ENCODE data around the gene NHERF2. TPM values are rescaled to one million over a fixed set of nuclear protein-coding genes. Genes with fewer than 3 reads are reported as not detected.

The NHERF2 gene
- total and polyA plus RNA-seq, 7 donors, result 61.6 to 156 (median 86.8) TPM

- Histone ChIP-seq H3K36me3 (ENCODE audit: insufficient read depth in 1 of 2, low read depth in 1 of 2) (peaks cover 3 to 6% of the 10 kb centered on the region in 2 donors), H3K9me3 (no peaks in the 10 kb centered on the region), H3K4me3 (peak overlapping the region; percentile 62), H3K27ac (no peak overlapping the region), H3K4me1 (peaks cover 22% of the 10 kb centered on the region), H3K27me3 (ENCODE audit: insufficient read depth in 3 of 3, low read length in 2 of 3) (peaks cover 0 to 34% (median 20%) of the 10 kb centered on the region in 3 donors)
- intact Hi-C loops (cut with DNase I), result no loop called here
- 39 to 44% (median 43%) methylated on average over 43 to 50 of the region's 50 CpGs for WGBS, 3 donors
- peak; percentile 1 to 7 (median 2) for ATAC-seq
- TF ChIP-seq CTCF (IDR thresholded peaks at IDR 0.05), result no peak
- DNase-seq, result peak in 1 of 2 donors; percentile 33
Measured at GRCh38 chr16:1992704-1993317, 33.9 kb upstream of the NHERF2 start.

GRCh38 chr16:1993731-1994131 is 33.0 kb upstream of the NHERF2 start:
- Histone ChIP-seq H3K27ac (no peak overlapping the region), H3K9me3 (no peaks in the 10 kb centered on the region), H3K4me3 (no peak overlapping the region), H3K4me1 (peaks cover 30% of the 10 kb centered on the region), H3K27me3 (ENCODE audit: insufficient read depth in 3 of 3, low read length in 2 of 3) (peaks cover 0 to 26% (median 17%) of the 10 kb centered on the region in 3 donors), H3K36me3 (ENCODE audit: insufficient read depth in 1 of 2, low read depth in 1 of 2) (peaks cover 3 to 14% of the 10 kb centered on the region in 2 donors)
- ATAC-seq (no peak), DNase-seq (peak; percentile 31 to 60)
- 66 to 73% (median 71%) methylated on average over 2 of the region's 2 CpGs for WGBS, 3 donors
- no peak for TF ChIP-seq CTCF (IDR thresholded peaks at IDR 0.05)
- intact Hi-C loops (cut with DNase I), result no loop called here

- peak overlapping the region; percentile 63 for H3K27ac ChIP-seq
- H3K27me3 ChIP-seq (ENCODE audit: insufficient read depth in 3 of 3, low read length in 2 of 3), result no peaks in the 10 kb centered on the region
- no peaks in the 10 kb centered on the region for H3K9me3 ChIP-seq
- DNase-seq, result peak; percentile 51 to 86
- no peak overlapping the region for H3K4me3 ChIP-seq
- peaks cover 17% of the 10 kb centered on the region for H3K4me1 ChIP-seq
- no peak for TF ChIP-seq CTCF (IDR thresholded peaks at IDR 0.05)
- H3K36me3 ChIP-seq (ENCODE audit: insufficient read depth in 1 of 2, low read depth in 1 of 2), result peaks cover 8 to 54% of the 10 kb centered on the region in 2 donors
- WGBS, 3 donors, result 59 to 80% (median 67%) methylated on average over 24 to 26 of the region's 26 CpGs
- peak; percentile 30 to 73 (median 48) for ATAC-seq
- intact Hi-C loops (cut with DNase I), result no loop called here
Measured at GRCh38 chr16:1997494-1998359, 29.0 kb upstream of the NHERF2 start.

GRCh38 chr16:1998360-1998835 is 28.3 kb upstream of the NHERF2 start:
- no peak for TF ChIP-seq CTCF (IDR thresholded peaks at IDR 0.05)
- H3K27ac ChIP-seq, result peak overlapping the region; percentile 63
- no peak overlapping the region for H3K4me3 ChIP-seq
- 79 to 89% (median 81%) methylated on average over 27 of the region's 27 CpGs for WGBS, 3 donors
- no peaks in the 10 kb centered on the region for H3K27me3 ChIP-seq (ENCODE audit: insufficient read depth in 3 of 3, low read length in 2 of 3)
- peaks cover 8 to 61% of the 10 kb centered on the region in 2 donors for H3K36me3 ChIP-seq (ENCODE audit: insufficient read depth in 1 of 2, low read depth in 1 of 2)
- peaks cover 20% of the 10 kb centered on the region for H3K4me1 ChIP-seq
- intact Hi-C loops (cut with DNase I), result no loop called here
- DNase-seq (no peak), ATAC-seq (no peak)
- H3K9me3 ChIP-seq, result no peaks in the 10 kb centered on the region

Measured in psoas muscle (tissue), 8 donors.